H9 (cell line): ENCODE data around the gene QSOX2. TPM values are rescaled to one million over a fixed set of nuclear protein-coding genes. Genes with fewer than 3 reads are reported as not detected.

Source experiments
- DNase-seq: peaks from one replicate; pipeline ENCODE4 v3.0.0-alpha.2; 2017
- H2AFZ ChIP-seq: one replicate; pipeline ENCODE4 v1.6.1; 2013; ENCODE audit warnings: mild to moderate bottlenecking, low read length, control low read depth, moderate library complexity
- H2AK5ac ChIP-seq: 2 replicates; pipeline ENCODE4 v1.6.1; 2013; ENCODE audit warnings: low read length, control low read depth, mixed read lengths; ENCODE audit not compliant: insufficient read length
- H2BK120ac ChIP-seq: one replicate; pipeline ENCODE4 v1.6.1; 2013; ENCODE audit warnings: low read depth, mild to moderate bottlenecking, low read length, control low read depth, inconsistent platforms; ENCODE audit not compliant: poor library complexity, severe bottlenecking
- H2BK12ac ChIP-seq: 2 replicates; pipeline ENCODE4 v1.6.1; 2013; ENCODE audit warnings: low read length, control low read depth, mixed read lengths, low read depth; ENCODE audit not compliant: insufficient read length
- H2BK15ac ChIP-seq: 2 replicates; pipeline ENCODE4 v1.6.1; 2013; ENCODE audit warnings: low read depth, low read length, control low read depth
- H2BK20ac ChIP-seq: one replicate; pipeline ENCODE4 v1.6.1; 2013; ENCODE audit warnings: low read depth, mild to moderate bottlenecking, low read length, control low read depth, inconsistent platforms; ENCODE audit not compliant: poor library complexity, severe bottlenecking
- H2BK5ac ChIP-seq: 2 replicates; pipeline ENCODE4 v1.6.1; 2013; ENCODE audit warnings: low read length, control low read depth, mixed read lengths; ENCODE audit not compliant: insufficient read length
- H3K14ac ChIP-seq: 2 replicates; pipeline ENCODE4 v1.6.1; 2013; ENCODE audit warnings: low read length, control low read depth; ENCODE audit not compliant: insufficient read depth
- H3K18ac ChIP-seq: 2 replicates; pipeline ENCODE4 v1.6.1; 2013; ENCODE audit warnings: low read depth, mild to moderate bottlenecking, mixed read lengths, low read length, control low read depth; ENCODE audit not compliant: insufficient read length
- H3K23ac ChIP-seq: 2 replicates; pipeline ENCODE4 v1.6.1; 2013; ENCODE audit warnings: low read length, control low read depth, mixed read lengths, low read depth; ENCODE audit not compliant: insufficient read length
- H3K23me2 ChIP-seq: 2 replicates; pipeline ENCODE4 v1.6.1; 2013; ENCODE audit warnings: low read depth, mild to moderate bottlenecking, mixed read lengths, low read length, control low read depth; ENCODE audit not compliant: insufficient read length, poor library complexity, severe bottlenecking
- H3K27ac ChIP-seq: 2 replicates; pipeline ENCODE4 v1.5.1; 2013; ENCODE audit warnings: low read length, control low read depth, mixed read lengths, low read depth; ENCODE audit not compliant: insufficient read length
- H3K27me3 ChIP-seq: 2 replicates; pipeline ENCODE4 v1.6.1; 2013; ENCODE audit warnings: low read length, control low read depth, inconsistent platforms; ENCODE audit not compliant: insufficient read depth
- H3K4ac ChIP-seq: 2 replicates; pipeline ENCODE4 v1.6.1; 2013; ENCODE audit warnings: low read depth, mild to moderate bottlenecking, control low read depth, inconsistent platforms, low read length, moderate library complexity
- H3K4me1 ChIP-seq: 2 replicates; pipeline ENCODE4 v1.6.1; 2013; ENCODE audit warnings: low read length, control low read depth, inconsistent platforms; ENCODE audit not compliant: insufficient read depth
- H3K4me2 ChIP-seq: 2 replicates; pipeline ENCODE4 v1.6.1; 2013; ENCODE audit warnings: low read length, control low read depth, mixed read lengths; ENCODE audit not compliant: insufficient read length, insufficient read depth
- H3K56ac ChIP-seq: 2 replicates; pipeline ENCODE4 v1.6.1; 2013; ENCODE audit warnings: low read depth, mild to moderate bottlenecking, mixed read lengths, low read length, control low read depth; ENCODE audit not compliant: insufficient read length
- H3K79me1 ChIP-seq: 2 replicates; pipeline ENCODE4 v1.6.1; 2013; ENCODE audit warnings: low read depth, mild to moderate bottlenecking, moderate library complexity, low read length, control low read depth, inconsistent platforms; ENCODE audit not compliant: insufficient read depth, poor library complexity, severe bottlenecking
- H3K79me2 ChIP-seq: 2 replicates; pipeline ENCODE4 v1.6.1; 2013; ENCODE audit warnings: low read length, control low read depth, inconsistent platforms; ENCODE audit not compliant: insufficient read depth
- H3K9ac ChIP-seq: 2 replicates; pipeline ENCODE4 v1.6.1; 2013; ENCODE audit warnings: low read length, control low read depth, mixed read lengths; ENCODE audit not compliant: insufficient read length; ENCODE audit errors: extremely low read depth
- H3K9me3 ChIP-seq: one replicate; pipeline ENCODE4 v1.6.1; 2013; ENCODE audit warnings: low read depth, low read length, inconsistent platforms; ENCODE audit not compliant: control insufficient read depth
- H3T11ph ChIP-seq: one replicate; pipeline ENCODE4 v1.6.1; 2013; ENCODE audit warnings: mild to moderate bottlenecking, low read length, control low read depth, inconsistent platforms
- H4K20me1 ChIP-seq: one replicate; pipeline ENCODE4 v1.6.1; 2013; ENCODE audit not compliant: control insufficient read depth, insufficient read length, insufficient read depth
- H4K5ac ChIP-seq: 2 replicates; pipeline ENCODE4 v1.6.1; 2013; ENCODE audit warnings: low read depth, mild to moderate bottlenecking, mixed read lengths, low read length, control low read depth; ENCODE audit not compliant: insufficient read length
- H4K8ac ChIP-seq: replicated peaks from 2 replicates; pipeline ENCODE4 v1.6.1; 2013; ENCODE audit warnings: low read length, control low read depth, mixed read lengths, low read depth; ENCODE audit not compliant: insufficient read length
- H4K91ac ChIP-seq: 2 replicates; pipeline ENCODE4 v1.6.1; 2013; ENCODE audit warnings: low read depth, mild to moderate bottlenecking, moderate library complexity, mixed read lengths, low read length, control low read depth; ENCODE audit not compliant: insufficient read length
- H3K27ac Mint-ChIP-seq, 3 experiments: 2 replicates in 2 of 3; 3 replicates in 1 of 3; pipeline ENCODE4 v1.8.0; 2020 to 2021; ENCODE audit warnings: mixed read lengths in 3 of 3, mild to moderate bottlenecking in 1 of 3, moderate library complexity in 1 of 3
- H3K27me3 Mint-ChIP-seq: 2 replicates; pipeline ENCODE4 v1.8.0; 2021; ENCODE audit warnings: low read depth, mild to moderate bottlenecking, moderate library complexity, mixed read lengths
- H3K36me3 Mint-ChIP-seq, 3 experiments: 2 replicates in 2 of 3; 3 replicates in 1 of 3; pipeline ENCODE4 v1.8.0; 2020 to 2021; ENCODE audit warnings: low read depth in 3 of 3, mixed read lengths in 3 of 3; ENCODE audit not compliant: insufficient read depth in 1 of 3
- H3K4me1 Mint-ChIP-seq, 2 experiments: 2 replicates each; pipeline ENCODE4 v1.8.0; 2020; ENCODE audit warnings: mixed read lengths in 2 of 2
- H3K4me3 Mint-ChIP-seq, 2 experiments: 2 replicates in 1 of 2; 3 replicates in 1 of 2; pipeline ENCODE4 v1.8.0; 2020 to 2021; ENCODE audit warnings: mild to moderate bottlenecking in 2 of 2, mixed read lengths in 2 of 2, moderate library complexity in 1 of 2
- H3K9me3 Mint-ChIP-seq, 2 experiments: 2 replicates in 1 of 2; 3 replicates in 1 of 2; pipeline ENCODE4 v1.8.0; 2020; ENCODE audit warnings: mild to moderate bottlenecking in 2 of 2, mixed read lengths in 2 of 2, moderate library complexity in 1 of 2
- CTCF ChIP-seq: fragments of 200-600 bp; sonication (generic); conservative IDR thresholded peaks from 3 replicates; pipeline ENCODE4 v1.8.0; 2021; ENCODE audit warnings: antibody characterized with exemption, mild to moderate bottlenecking
- WGBS: extraction: QIAGEN DNeasy Blood & Tissue Kit; methylation state at CpG from one replicate; pipeline ENCODE4 v1.1.7; 2013; ENCODE audit warnings: missing lambda C conversion rate, low lambda C conversion rate, mixed read lengths; ENCODE audit not compliant: insufficient read length; ENCODE audit errors: extremely low coverage; 5-methylcytosine and 5-hydroxymethylcytosine counted together
- total RNA-seq: library from RNA; stranded (reverse); gene quantifications from 2 replicates; pipeline ENCODE4 v1.2.1, GENCODE V29; 2021

QSOX2 gene
- total RNA-seq, 1 experiment from 2014 or later: 25.8 TPM

- H3K14ac ChIP-seq: no peak overlapping the region; the same call in 1 of the 2 replicates
- WGBS: no CpG with 5 or more reads among the region's 18 CpGs
- H4K8ac ChIP-seq: no peak overlapping the region
- H3K4ac ChIP-seq: no peak overlapping the region
- H3K23me2 ChIP-seq: no peaks in the 10 kb centered on the region
- no peak overlapping the region for H4K5ac ChIP-seq
- H4K91ac ChIP-seq: no peak overlapping the region
- no peak overlapping the region for H2BK15ac ChIP-seq
- H3K4me2 ChIP-seq: no peak overlapping the region
- no peak overlapping the region for H3K27ac ChIP-seq
- peaks cover 9 to 42% of the 10 kb centered on the region in 2 experiments for H3K4me1 Mint-ChIP-seq
- no peak overlapping the region for H3K4me3 Mint-ChIP-seq
- no peaks in the 10 kb centered on the region for H3K79me1 ChIP-seq
- no peak for DNase-seq
- H4K20me1 ChIP-seq: peaks cover 3% of the 10 kb centered on the region
- no peak overlapping the region for H2BK120ac ChIP-seq
- no peaks in the 10 kb centered on the region for H3K4me1 ChIP-seq
- no peak overlapping the region for H3K18ac ChIP-seq
- no peaks in the 10 kb centered on the region for H3K79me2 ChIP-seq
- no peak for TF ChIP-seq CTCF
- no peak overlapping the region for H2BK20ac ChIP-seq
- peaks cover 13% of the 10 kb centered on the region; the same call in 1 of the 2 replicates for H3K27me3 ChIP-seq
- H3K56ac ChIP-seq: no peak overlapping the region
- no peak overlapping the region for H3K9ac ChIP-seq
- no peaks in the 10 kb centered on the region for H3K36me3 Mint-ChIP-seq
- no peak overlapping the region for H3T11ph ChIP-seq
- no peaks in the 10 kb centered on the region for H3K9me3 ChIP-seq
- H3K27me3 Mint-ChIP-seq: peaks cover 29% of the 10 kb centered on the region
- H3K23ac ChIP-seq: no peak overlapping the region
- H2AK5ac ChIP-seq: no peak overlapping the region
- no peak overlapping the region for H2AFZ ChIP-seq
- H3K27ac Mint-ChIP-seq: no peak overlapping the region
- no peak overlapping the region for H2BK12ac ChIP-seq
- no peak overlapping the region for H2BK5ac ChIP-seq
- no peaks in the 10 kb centered on the region for H3K9me3 Mint-ChIP-seq
Measured at GRCh38 chr9:136187197-136187596, 58.4 kb downstream of the QSOX2 start.
